Keratinocyte (primary cell): Measurements from ENCODE around the gene IRX2. TPM values are rescaled to one million over a fixed set of nuclear protein-coding genes. Genes with fewer than 3 reads are reported as not detected.

Source experiments
- DNase-seq: peaks from one replicate; pipeline ENCODE4 v3.0.0-alpha.2; 2011; ENCODE audit warnings: low read depth, missing footprints, low spot score
- FAIRE-seq: peaks from 2 replicates; lab custom pipeline; 2011; peaks lifted over from hg19 to GRCh38; lab: Jason Lieb, UNC
- H2AFZ ChIP-seq: 2 replicates; pipeline ENCODE4 v1.6.0; 2012; ENCODE audit warnings: low read length, control low read depth, inconsistent platforms; ENCODE audit not compliant: control insufficient read depth
- H3K27ac ChIP-seq: 2 replicates; pipeline ENCODE4 v1.5.1; 2011; ENCODE audit warnings: low read length; ENCODE audit not compliant: control insufficient read depth, insufficient read depth
- H3K27me3 ChIP-seq: 3 replicates; pipeline ENCODE4 v1.6.0; 2011; ENCODE audit warnings: low read length; ENCODE audit not compliant: control insufficient read depth, insufficient read depth; ENCODE audit errors: extremely low read depth
- H3K36me3 ChIP-seq, 2 experiments: 2 replicates in 1 of 2; 3 replicates in 1 of 2; pipeline ENCODE4 v1.5.1; 2011; ENCODE audit warnings: low read length in 2 of 2, mild to moderate bottlenecking in 1 of 2; ENCODE audit not compliant: control insufficient read depth in 2 of 2, insufficient read depth in 2 of 2; ENCODE audit errors: extremely low read depth in 1 of 2
- H3K4me1 ChIP-seq: 3 replicates; pipeline ENCODE4 v1.5.1; 2011; ENCODE audit warnings: low read length; ENCODE audit not compliant: control insufficient read depth, insufficient read depth; ENCODE audit errors: extremely low read depth
- H3K4me2 ChIP-seq: 3 replicates; pipeline ENCODE4 v1.6.0; 2011; ENCODE audit warnings: low read depth, low read length; ENCODE audit not compliant: control insufficient read depth, insufficient read depth; ENCODE audit errors: extremely low read depth
- H3K4me3 ChIP-seq, 3 experiments: fragments of 200-600 bp in 1 of 3; sonication (generic) in 1 of 3; 2 replicates in 2 of 3; 3 replicates in 1 of 3; pipeline ENCODE4 v1.5.1; 2011 to 2016; ENCODE audit warnings: low read length in 3 of 3, mild to moderate bottlenecking in 3 of 3, control low read depth in 2 of 3, inconsistent platforms in 1 of 3, low read depth in 1 of 3, mixed read lengths in 1 of 3, mixed run types in 1 of 3, moderate library complexity in 1 of 3; ENCODE audit not compliant: control insufficient read depth in 2 of 3, insufficient read depth in 2 of 3; ENCODE audit errors: extremely low read depth in 1 of 3
- H3K79me2 ChIP-seq: 2 replicates; pipeline ENCODE4 v1.6.0; 2012; ENCODE audit warnings: low read length; ENCODE audit not compliant: control insufficient read depth, insufficient read depth
- H3K9ac ChIP-seq: 3 replicates; pipeline ENCODE4 v1.6.0; 2011; ENCODE audit warnings: low read length; ENCODE audit not compliant: control insufficient read depth, insufficient read depth; ENCODE audit errors: extremely low read depth
- H3K9me1 ChIP-seq: 3 replicates; pipeline ENCODE4 v1.6.0; 2011; ENCODE audit warnings: low read length; ENCODE audit not compliant: control insufficient read depth, insufficient read depth; ENCODE audit errors: extremely low read depth
- H3K9me3 ChIP-seq: 2 replicates; pipeline ENCODE4 v1.5.1; 2012; ENCODE audit warnings: low read depth, low read length; ENCODE audit not compliant: control insufficient read depth
- H4K20me1 ChIP-seq: 3 replicates; pipeline ENCODE4 v1.6.0; 2011; ENCODE audit warnings: low read length; ENCODE audit not compliant: control insufficient read depth, insufficient read depth; ENCODE audit errors: extremely low read depth
- EZH2 ChIP-seq: IDR thresholded peaks from one replicate; pipeline ENCODE4 v1.6.1; 2012; ENCODE audit warnings: inconsistent platforms, mild to moderate bottlenecking, low read length, moderate library complexity
- dilution Hi-C: fragments of 300-500 bp; cut with MboI; formaldehyde crosslinking; loops from one replicate; pipeline ENCODE4 v1.7.0; 2020; ENCODE audit warnings: low sequenced_read_pairs; ENCODE audit not compliant: extremely low pct_ligation_motif_present
- polyA plus RNA-seq, 5 experiments: library from polyadenylated mRNA; depleted of rRNA in 3 of 5; stranded (reverse) in 3 of 5; stranded (forward) in 1 of 5; unstranded in 1 of 5; fragments of >200 nt; gene quantifications; 1 replicate in 1 of 5; 2 replicates in 3 of 5; 3 replicates in 1 of 5; pipeline versions ENCODE4 v1.2.1 to v1.2.3, GENCODE V29; 2011 to 2012; ENCODE audit warnings: missing spikeins in 2 of 5, low read depth in 1 of 5, low replicate concordance in 1 of 5
- TF ChIP-seq, protein P1 (sequence below), 3 experiments: IDR thresholded peaks in 1 of 3; conservative IDR thresholded peaks in 1 of 3; optimal IDR thresholded peaks in 1 of 3; 2 replicates in 2 of 3; 3 replicates in 1 of 3; pipeline versions ENCODE3 to v1.5.1; 2011; ENCODE audit warnings: low read length in 3 of 3, mild to moderate bottlenecking in 3 of 3, moderate library complexity in 2 of 3, control low read depth in 1 of 3, inconsistent platforms in 1 of 3; ENCODE audit not compliant: insufficient read depth in 2 of 3; ENCODE audit errors: extremely low read depth in 1 of 3

IRX2 gene
- polyA plus RNA-seq, 1 donor (not counting 4 experiments of a cell fraction or from before 2014, with no cell fraction given), result 27.1 TPM

DNA sequence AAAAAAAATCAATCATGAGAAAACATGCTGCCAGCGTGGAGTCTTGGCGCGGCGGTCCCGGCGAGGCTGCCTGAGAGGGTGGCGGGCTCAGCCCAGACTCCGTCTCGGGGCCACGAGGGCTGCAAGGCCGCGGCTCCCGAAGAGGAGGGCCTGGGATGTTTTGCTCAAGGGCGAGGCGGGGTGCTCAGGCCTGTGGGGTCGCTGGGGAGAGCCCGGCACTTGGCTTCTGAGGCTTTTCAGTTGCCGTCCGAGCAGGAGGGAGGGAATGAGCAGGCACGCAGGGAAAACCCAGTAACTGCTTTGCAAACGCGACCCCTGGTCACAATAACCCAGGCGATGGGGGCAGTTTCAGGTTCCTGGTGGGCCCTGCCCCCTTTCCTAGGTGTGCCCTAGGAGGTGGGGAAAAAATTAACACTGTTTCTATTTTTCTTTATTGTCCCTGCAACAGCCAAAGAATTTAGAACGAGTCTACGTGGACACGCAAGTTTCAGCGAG lies 3.2 kb upstream of the IRX2 start:
- H2AFZ ChIP-seq, result no peak overlapping the region
- TF ChIP-seq, protein P1, sequence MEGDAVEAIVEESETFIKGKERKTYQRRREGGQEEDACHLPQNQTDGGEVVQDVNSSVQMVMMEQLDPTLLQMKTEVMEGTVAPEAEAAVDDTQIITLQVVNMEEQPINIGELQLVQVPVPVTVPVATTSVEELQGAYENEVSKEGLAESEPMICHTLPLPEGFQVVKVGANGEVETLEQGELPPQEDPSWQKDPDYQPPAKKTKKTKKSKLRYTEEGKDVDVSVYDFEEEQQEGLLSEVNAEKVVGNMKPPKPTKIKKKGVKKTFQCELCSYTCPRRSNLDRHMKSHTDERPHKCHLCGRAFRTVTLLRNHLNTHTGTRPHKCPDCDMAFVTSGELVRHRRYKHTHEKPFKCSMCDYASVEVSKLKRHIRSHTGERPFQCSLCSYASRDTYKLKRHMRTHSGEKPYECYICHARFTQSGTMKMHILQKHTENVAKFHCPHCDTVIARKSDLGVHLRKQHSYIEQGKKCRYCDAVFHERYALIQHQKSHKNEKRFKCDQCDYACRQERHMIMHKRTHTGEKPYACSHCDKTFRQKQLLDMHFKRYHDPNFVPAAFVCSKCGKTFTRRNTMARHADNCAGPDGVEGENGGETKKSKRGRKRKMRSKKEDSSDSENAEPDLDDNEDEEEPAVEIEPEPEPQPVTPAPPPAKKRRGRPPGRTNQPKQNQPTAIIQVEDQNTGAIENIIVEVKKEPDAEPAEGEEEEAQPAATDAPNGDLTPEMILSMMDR (optimal IDR thresholded peaks at IDR 0.05 in 1 of 3, IDR thresholded peaks at IDR 0.05 in 1 of 3, conservative IDR thresholded peaks at IDR 0.05 in 1 of 3; ENCODE audit: extremely low read depth in 1 of 3, insufficient read depth in 2 of 3, low read length in 3 of 3), result no peak
- TF ChIP-seq EZH2, result no peak

DNA sequence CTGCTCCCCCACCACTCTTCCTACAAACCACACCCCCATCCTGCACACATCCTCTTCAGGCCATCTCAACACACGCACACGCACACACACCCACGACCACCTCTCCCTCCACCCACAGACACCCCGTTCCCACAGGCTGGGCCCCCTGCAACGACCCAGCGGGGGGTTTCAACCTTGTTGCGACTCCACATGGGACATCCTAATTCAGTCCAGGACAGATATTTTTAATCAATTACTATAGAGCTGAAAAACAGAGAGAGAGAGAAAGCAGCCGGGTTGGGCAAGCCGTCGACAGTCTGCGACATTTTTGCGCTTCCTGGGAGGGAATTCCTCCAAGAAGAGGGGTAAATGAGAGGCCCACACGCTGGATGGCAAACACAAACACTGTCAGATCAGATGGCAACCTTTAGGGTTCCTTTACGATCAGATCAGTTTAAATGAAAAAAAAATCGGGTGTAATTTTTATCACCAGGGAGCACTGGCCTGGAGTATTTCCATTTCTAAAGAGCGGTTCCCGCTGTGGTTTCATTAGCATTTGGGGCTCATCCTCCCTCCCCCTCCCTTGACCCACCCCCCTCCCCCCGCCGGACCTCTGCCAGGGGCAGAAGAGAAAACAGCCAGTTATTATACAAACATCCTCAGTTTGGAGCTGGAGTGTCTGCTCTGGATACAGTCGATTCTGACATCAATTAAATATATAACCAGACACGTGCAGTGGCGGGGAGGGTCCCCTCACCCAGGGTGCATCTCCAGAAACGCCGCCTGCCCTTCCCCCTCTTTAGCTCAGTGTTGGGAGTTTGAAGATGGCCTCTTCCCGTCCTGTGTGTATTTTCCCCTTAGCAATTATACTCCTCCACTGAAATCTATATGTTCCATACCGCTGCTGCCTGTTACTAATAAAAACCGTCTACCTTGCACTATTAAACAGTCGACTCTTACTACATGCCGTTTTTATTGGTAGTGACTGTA lies 2.3 kb upstream of the IRX2 start:
- peaks cover 0 to 9% of the 10 kb centered on the region in 2 experiments for H3K36me3 ChIP-seq
- no peaks in the 10 kb centered on the region for H3K9me3 ChIP-seq
- no peak overlapping the region for H3K9ac ChIP-seq
- no peaks in the 10 kb centered on the region for H4K20me1 ChIP-seq
- H2AFZ ChIP-seq, result peak overlapping the region; percentile 15
- dilution Hi-C loops, result no loop called here
- H3K4me1 ChIP-seq, result peaks cover 27% of the 10 kb centered on the region
- no peaks in the 10 kb centered on the region for H3K9me1 ChIP-seq
- peaks cover 26% of the 10 kb centered on the region for H3K79me2 ChIP-seq
- no peak for FAIRE-seq
- TF ChIP-seq, protein P1 (optimal IDR thresholded peaks at IDR 0.05 in 1 of 3, IDR thresholded peaks at IDR 0.05 in 1 of 3, conservative IDR thresholded peaks at IDR 0.05 in 1 of 3; ENCODE audit: extremely low read depth in 1 of 3, insufficient read depth in 2 of 3, low read length in 3 of 3), result no peak
- TF ChIP-seq EZH2, result no peak
- H3K4me2 ChIP-seq, result peak overlapping the region; percentile 48
- H3K27ac ChIP-seq, result no peak overlapping the region
- H3K4me3 ChIP-seq, result no peak overlapping the region
- DNase-seq, result no peak
- H3K27me3 ChIP-seq, result peaks cover 4% of the 10 kb centered on the region

More for the DNA sequence above, 3.2 kb upstream of the IRX2 start:
- Histone ChIP-seq H3K9me1 (no peaks in the 10 kb centered on the region), H3K9ac (no peak overlapping the region), H3K9me3 (no peaks in the 10 kb centered on the region), H4K20me1 (no peaks in the 10 kb centered on the region), H3K4me1 (peaks cover 32% of the 10 kb centered on the region), H3K79me2 (peaks cover 17% of the 10 kb centered on the region), H3K27me3 (peaks cover 4% of the 10 kb centered on the region), H3K27ac (no peak overlapping the region), H3K4me2 (no peak overlapping the region), H3K4me3 (no peak overlapping the region), H3K36me3 (peaks cover 0 to 4% of the 10 kb centered on the region in 2 experiments)
- dilution Hi-C loops, result no loop called here
- DNase-seq, result no peak
- FAIRE-seq, result no peak
